HCT116 (cell line): ENCODE results near the gene CYP24A1. TPM values are rescaled to one million over a fixed set of nuclear protein-coding genes. Genes with fewer than 3 reads are reported as not detected.

Source experiments
- ATAC-seq: fragments of 200-7000 bp; cut with Tn5 transposase; 2 replicates; pipeline ENCODE4 v1.9.1; 2020; ENCODE audit warnings: mild to moderate bottlenecking, moderate library complexity
- BruUV-seq: library from RNA; stranded (reverse); fragments of 400-500 nt; replicated peaks from 2 replicates; lab custom pipeline; 2021; lab: Mats Ljungman, UMichigan
- CTCF ChIA-PET: fragments of 300-600 bp; sonication (Branson Sonifier 250); formaldehyde crosslinking; loops from one replicate; lab custom pipeline; 2021; ENCODE audit warnings: antibody characterized with exemption; lab: Charles Lee
- POLR2A ChIA-PET: fragments of 300-600, 350-600 bp; sonication (Branson Sonifier 250); formaldehyde crosslinking; loops from one replicate; lab custom pipeline; 2021; ENCODE audit warnings: antibody characterized with exemption; lab: Charles Lee
- RAD21 ChIA-PET, 2 experiments: fragments of 300-600 bp; sonication (Branson Sonifier 250); formaldehyde crosslinking; loops; one replicate each; lab custom pipeline; 2023; ENCODE audit warnings: low total read pairs in 2 of 2; ENCODE audit not compliant: uncharacterized antibody in 2 of 2, unreplicated experiment in 2 of 2, low non-redundant PET in 1 of 2; lab: Charles Lee
- DNase-seq: peaks from one replicate; pipeline ENCODE4 v3.0.0-alpha.2; 2010; ENCODE audit warnings: low read depth, low spot score
- H2AFZ ChIP-seq: fragments of 200-600 bp; shearing (Covaris generic), sonication (generic); 2 replicates; pipeline ENCODE4 v1.6.1; 2017; ENCODE audit warnings: low read depth, mixed run types, mixed read lengths, antibody characterized with exemption, low read length; ENCODE audit not compliant: poor library complexity, severe bottlenecking
- H3K27ac ChIP-seq: 2 replicates; pipeline ENCODE4 v1.5.1; 2012; ENCODE audit warnings: low read depth, low read length
- H3K27me3 ChIP-seq: fragments of 200-600 bp; sonication (generic); 2 replicates; pipeline ENCODE4 v1.6.1; 2016; ENCODE audit warnings: mixed run types, low read length, mixed read lengths; ENCODE audit not compliant: insufficient read depth
- H3K36me3 ChIP-seq, 2 experiments: fragments of 200-500 bp in 1 of 2; fragments of 200-600 bp in 1 of 2; sonication (Bioruptor generic) in 1 of 2; sonication (generic) in 1 of 2; 2 replicates each; pipeline versions ENCODE4 v1.5.1 to v1.6.1; 2014 to 2016; ENCODE audit warnings: low read length in 2 of 2, inconsistent platforms in 1 of 2, mixed read lengths in 1 of 2, mixed run types in 1 of 2; ENCODE audit not compliant: insufficient read depth in 2 of 2, control insufficient read depth in 1 of 2
- H3K4me1 ChIP-seq, 2 experiments: fragments of 200-600 bp in 1 of 2; sonication (generic) in 1 of 2; 2 replicates each; pipeline versions ENCODE4 v1.5.1 to v1.6.1; 2012 to 2017; ENCODE audit warnings: low read length in 2 of 2, inconsistent platforms in 1 of 2, mild to moderate bottlenecking in 1 of 2, mixed read lengths in 1 of 2, mixed run types in 1 of 2, moderate library complexity in 1 of 2; ENCODE audit not compliant: insufficient read depth in 2 of 2, control insufficient read depth in 1 of 2
- H3K4me2 ChIP-seq: fragments of 200-600 bp; sonication (generic); 2 replicates; pipeline ENCODE4 v1.6.1; 2017; ENCODE audit warnings: mixed run types, low read length, mixed read lengths
- H3K4me3 ChIP-seq, 2 experiments: fragments of 200-600 bp in 1 of 2; sonication (generic) in 1 of 2; replicated peaks in 1 of 2; 2 replicates each; pipeline ENCODE4 v1.5.1; 2011 to 2016; ENCODE audit warnings: low read length in 2 of 2, control low read depth in 1 of 2, low read depth in 1 of 2, mild to moderate bottlenecking in 1 of 2, mixed read lengths in 1 of 2, mixed run types in 1 of 2
- H3K79me2 ChIP-seq: fragments of 200-600 bp; sonication (generic); 2 replicates; pipeline ENCODE4 v1.6.1; 2017; ENCODE audit warnings: mild to moderate bottlenecking, mixed run types, low read length, moderate library complexity, mixed read lengths; ENCODE audit not compliant: insufficient read depth
- H3K9ac ChIP-seq: fragments of 200-600 bp; sonication (generic); 2 replicates; pipeline ENCODE4 v1.6.1; 2016; ENCODE audit warnings: low read length, mixed read lengths
- H3K9me2 ChIP-seq: fragments of 200-600 bp; sonication (generic), shearing (Covaris generic); 2 replicates; pipeline ENCODE4 v1.6.1; 2017; ENCODE audit warnings: mixed run types, mild to moderate bottlenecking, moderate library complexity; ENCODE audit not compliant: insufficient read depth
- H3K9me3 ChIP-seq, 2 experiments: fragments of 200-500 bp in 1 of 2; fragments of 200-600 bp in 1 of 2; sonication (Bioruptor generic) in 1 of 2; sonication (generic) in 1 of 2; 2 replicates each; pipeline ENCODE4 v1.6.1; 2014 to 2017; ENCODE audit warnings: low read length in 2 of 2, mixed read lengths in 2 of 2, inconsistent platforms in 1 of 2, low read depth in 1 of 2, mild to moderate bottlenecking in 1 of 2, mixed run types in 1 of 2, moderate library complexity in 1 of 2; ENCODE audit not compliant: control insufficient read depth in 1 of 2, insufficient read depth in 1 of 2
- H4K20me1 ChIP-seq: fragments of 200-600 bp; sonication (generic), shearing (Covaris generic); 2 replicates; pipeline ENCODE4 v1.6.1; 2017; ENCODE audit warnings: mixed run types, mild to moderate bottlenecking, moderate library complexity; ENCODE audit not compliant: insufficient read depth
- CTCF ChIP-seq, 3 experiments: fragments of 200-600 bp in 1 of 3; sonication (generic) in 1 of 3; IDR thresholded peaks in 2 of 3; conservative IDR thresholded peaks in 1 of 3; 2 replicates each; pipeline ENCODE4 v1.5.1; 2012 to 2017; ENCODE audit warnings: low read depth in 2 of 3, low read length in 2 of 3, antibody characterized with exemption in 1 of 3, borderline replicate concordance in 1 of 3, control low read depth in 1 of 3, mild to moderate bottlenecking in 1 of 3, mixed read lengths in 1 of 3, mixed run types in 1 of 3, moderate library complexity in 1 of 3; ENCODE audit not compliant: insufficient read depth in 1 of 3
- EGR1 ChIP-seq: IDR thresholded peaks from 2 replicates; pipeline ENCODE4 v1.6.1; 2012; ENCODE audit warnings: low read depth
- EZH2 ChIP-seq: fragments of 200-600 bp; sonication (generic); IDR thresholded peaks from 2 replicates; pipeline ENCODE4 v1.6.1; 2017; ENCODE audit warnings: antibody characterized with exemption, mixed run types
- FOSL1 ChIP-seq: IDR thresholded peaks from 2 replicates; pipeline ENCODE4 v1.6.1; 2012; ENCODE audit warnings: low read depth
- JUND ChIP-seq: IDR thresholded peaks from 2 replicates; pipeline ENCODE4 v1.6.1; 2012
- POLR2A ChIP-seq: IDR thresholded peaks from 2 replicates; pipeline ENCODE4 v1.7.0; 2011; ENCODE audit warnings: borderline replicate concordance; ENCODE audit not compliant: insufficient read depth, insufficient read length; ENCODE audit errors: extremely low read depth
- RAD21 ChIP-seq: IDR thresholded peaks from 2 replicates; pipeline ENCODE4 v1.6.1; 2012; ENCODE audit warnings: low read depth, mild to moderate bottlenecking
- SIN3A ChIP-seq: IDR thresholded peaks from 2 replicates; pipeline ENCODE4 v1.6.1; 2012; ENCODE audit warnings: low read depth
- SRF ChIP-seq: IDR thresholded peaks from 2 replicates; pipeline ENCODE4 v1.6.1; 2012; ENCODE audit warnings: low read depth
- TCF7L2 ChIP-seq: IDR thresholded peaks from 2 replicates; pipeline ENCODE4 v1.7.0; 2011; ENCODE audit warnings: borderline replicate concordance, inconsistent platforms; ENCODE audit not compliant: insufficient read depth, insufficient read length; ENCODE audit errors: extremely low read depth
- YY1 ChIP-seq: IDR thresholded peaks from 2 replicates; pipeline ENCODE4 v1.6.1; 2011; ENCODE audit warnings: low read length, low read depth, moderate library complexity, mild to moderate bottlenecking; ENCODE audit not compliant: insufficient replicate concordance; ENCODE audit errors: extremely low read depth
- ZFX ChIP-seq: fragments of 450-650 bp; IDR thresholded peaks from 2 replicates; pipeline ENCODE4 v1.6.1; 2017
- ZNF274 ChIP-seq: fragments of 200-500 bp; sonication (Bioruptor generic); IDR thresholded peaks from 2 replicates; pipeline ENCODE4 v1.6.1; 2014; ENCODE audit warnings: mild to moderate bottlenecking, low read depth, low read length, inconsistent platforms
- intact Hi-C: fragments of 100-400 bp; cut with micrococcal nuclease; formaldehyde crosslinking; loops from 2 replicates; pipeline ENCODE4 v1.10.0; 2022
- total RNA-seq: library from RNA; stranded (reverse); gene quantifications from one replicate; pipeline ENCODE4 v1.2.1, GENCODE V29; 2021; ENCODE audit not compliant: unreplicated experiment
- TF ChIP-seq, protein P1 (sequence below): IDR thresholded peaks from 2 replicates; pipeline ENCODE4 v1.6.1; 2012; ENCODE audit warnings: low read depth

The CYP24A1 gene
- total RNA-seq, 1 experiment from 2014 or later, result 267 TPM

GRCh38 chr20:54212226-54212625 lies 38.4 kb upstream of the CYP24A1 start:
- Histone ChIP-seq H4K20me1 (no peaks in the 10 kb centered on the region), H3K27me3 (no peaks in the 10 kb centered on the region), H3K4me1 (peaks cover 7 to 17% of the 10 kb centered on the region in 2 experiments; a peak in 3 of 4 replicates), H3K4me3 (no peak overlapping the region), H3K9me2 (no peaks in the 10 kb centered on the region), H3K4me2 (no peak overlapping the region), H3K9me3 (no peaks in the 10 kb centered on the region), H3K9ac (no peak overlapping the region), H3K36me3 (peaks cover 12 to 22% of the 10 kb centered on the region in 2 experiments), H3K27ac (no peak overlapping the region), H2AFZ (no peak overlapping the region), H3K79me2 (peaks cover 81% of the 10 kb centered on the region)
- ATAC-seq, result no peak
- ChIA-PET CTCF (no interaction called here), RAD21 (no interaction called here), POLR2A (no interaction called here)
- BruUV-seq, result no TSS peak
- intact Hi-C loops, result no loop called here
- DNase-seq, result no peak
- TF ChIP-seq YY1 (no peak), SIN3A (no peak), RAD21 (no peak), SRF (no peak), CTCF (IDR thresholded peaks at IDR 0.05 in 2 of 3, conservative IDR thresholded peaks at IDR 0.05 in 1 of 3; ENCODE audit: borderline replicate concordance in 1 of 3, insufficient read depth in 1 of 3, low read depth in 2 of 3, low read length in 2 of 3) (no peak), TCF7L2 (no peak), POLR2A (no peak), ZFX (no peak), EZH2 (no peak), ZNF274 (no peak), FOSL1 (no peak), JUND (no peak), EGR1 (no peak)
- TF ChIP-seq, protein P1, sequence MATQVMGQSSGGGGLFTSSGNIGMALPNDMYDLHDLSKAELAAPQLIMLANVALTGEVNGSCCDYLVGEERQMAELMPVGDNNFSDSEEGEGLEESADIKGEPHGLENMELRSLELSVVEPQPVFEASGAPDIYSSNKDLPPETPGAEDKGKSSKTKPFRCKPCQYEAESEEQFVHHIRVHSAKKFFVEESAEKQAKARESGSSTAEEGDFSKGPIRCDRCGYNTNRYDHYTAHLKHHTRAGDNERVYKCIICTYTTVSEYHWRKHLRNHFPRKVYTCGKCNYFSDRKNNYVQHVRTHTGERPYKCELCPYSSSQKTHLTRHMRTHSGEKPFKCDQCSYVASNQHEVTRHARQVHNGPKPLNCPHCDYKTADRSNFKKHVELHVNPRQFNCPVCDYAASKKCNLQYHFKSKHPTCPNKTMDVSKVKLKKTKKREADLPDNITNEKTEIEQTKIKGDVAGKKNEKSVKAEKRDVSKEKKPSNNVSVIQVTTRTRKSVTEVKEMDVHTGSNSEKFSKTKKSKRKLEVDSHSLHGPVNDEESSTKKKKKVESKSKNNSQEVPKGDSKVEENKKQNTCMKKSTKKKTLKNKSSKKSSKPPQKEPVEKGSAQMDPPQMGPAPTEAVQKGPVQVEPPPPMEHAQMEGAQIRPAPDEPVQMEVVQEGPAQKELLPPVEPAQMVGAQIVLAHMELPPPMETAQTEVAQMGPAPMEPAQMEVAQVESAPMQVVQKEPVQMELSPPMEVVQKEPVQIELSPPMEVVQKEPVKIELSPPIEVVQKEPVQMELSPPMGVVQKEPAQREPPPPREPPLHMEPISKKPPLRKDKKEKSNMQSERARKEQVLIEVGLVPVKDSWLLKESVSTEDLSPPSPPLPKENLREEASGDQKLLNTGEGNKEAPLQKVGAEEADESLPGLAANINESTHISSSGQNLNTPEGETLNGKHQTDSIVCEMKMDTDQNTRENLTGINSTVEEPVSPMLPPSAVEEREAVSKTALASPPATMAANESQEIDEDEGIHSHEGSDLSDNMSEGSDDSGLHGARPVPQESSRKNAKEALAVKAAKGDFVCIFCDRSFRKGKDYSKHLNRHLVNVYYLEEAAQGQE, result no peak
